ENCODE results near the gene KRTCAP2.

- TF ChIP-seq CTCF (IDR thresholded peaks at IDR 0.05) (no peak), EP300 (IDR thresholded peaks at IDR 0.05) (no peak)
Measured at GRCh38 chr1:155202731-155203515, 29.8 kb upstream of the KRTCAP2 start.
